GM18858 (cell line): ENCODE measurements around the gene DUSP3.

Experiments used
- ATAC-seq: cut with Tn5 transposase; IDR thresholded peaks from one replicate; pipeline ENCODE4 v1.9.1; 2021; ENCODE audit not compliant: unreplicated experiment

Gene DUSP3

DNA sequence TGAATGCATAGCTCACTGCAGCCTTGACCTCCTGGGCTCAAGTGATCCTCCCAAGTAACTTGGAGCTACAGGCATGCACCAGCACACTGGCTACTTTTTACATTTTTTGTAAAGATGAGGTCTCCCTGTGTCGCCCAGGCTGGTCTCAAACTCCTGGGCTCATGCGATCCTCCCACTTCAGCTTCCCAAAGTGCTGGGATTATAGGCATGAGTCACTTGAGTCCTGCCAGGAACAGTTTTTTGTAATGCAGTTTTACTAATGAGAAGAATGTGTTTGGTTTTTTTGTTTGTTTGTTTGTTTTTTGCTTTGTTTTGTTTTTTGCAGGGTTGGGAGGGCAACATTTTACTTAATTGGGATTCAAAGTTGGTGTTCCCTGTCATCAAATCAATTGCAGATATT is 42.4 kb downstream of the DUSP3 start:
- ATAC-seq, result no peak

DNA sequence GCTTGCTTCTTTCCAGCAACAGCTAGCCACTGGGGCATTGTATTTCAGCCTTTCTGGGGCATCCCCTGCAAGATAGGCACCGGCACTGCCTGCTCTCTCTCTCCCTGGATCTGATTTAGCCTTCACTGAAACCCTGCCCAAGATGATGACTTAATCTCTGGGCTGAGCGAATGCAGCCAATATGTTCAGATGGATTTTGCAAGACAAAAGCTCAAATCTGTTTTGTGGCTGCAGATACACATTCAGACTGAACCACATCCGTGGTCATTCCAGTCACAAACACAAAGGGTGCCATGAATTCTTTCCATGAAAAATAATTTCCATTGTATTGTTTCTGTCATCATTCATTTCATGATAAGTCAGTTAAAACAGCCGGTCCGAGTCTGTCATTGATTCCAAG is 44.4 kb downstream of the DUSP3 start:
- ATAC-seq, result no peak

DNA sequence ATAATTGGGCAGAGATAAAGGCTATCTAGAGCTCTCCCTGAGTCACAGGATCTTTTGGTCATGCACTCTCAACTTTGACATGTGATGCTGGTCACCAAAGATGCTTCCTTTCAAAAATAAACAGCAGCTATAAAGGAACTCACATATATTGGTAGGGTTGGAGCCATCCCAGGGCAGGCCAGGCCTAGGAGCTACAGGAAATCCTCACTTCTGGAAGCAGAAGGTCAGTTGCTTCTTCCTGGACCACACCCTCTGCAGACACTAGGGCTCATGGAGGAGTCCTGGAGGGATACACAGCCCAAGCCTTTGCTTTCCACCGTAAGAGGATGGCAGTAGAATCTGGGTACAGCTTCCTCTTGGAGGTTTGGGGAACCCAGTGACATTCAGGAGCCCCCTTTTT is 44.8 kb downstream of the DUSP3 start:
- ATAC-seq, result no peak

DNA sequence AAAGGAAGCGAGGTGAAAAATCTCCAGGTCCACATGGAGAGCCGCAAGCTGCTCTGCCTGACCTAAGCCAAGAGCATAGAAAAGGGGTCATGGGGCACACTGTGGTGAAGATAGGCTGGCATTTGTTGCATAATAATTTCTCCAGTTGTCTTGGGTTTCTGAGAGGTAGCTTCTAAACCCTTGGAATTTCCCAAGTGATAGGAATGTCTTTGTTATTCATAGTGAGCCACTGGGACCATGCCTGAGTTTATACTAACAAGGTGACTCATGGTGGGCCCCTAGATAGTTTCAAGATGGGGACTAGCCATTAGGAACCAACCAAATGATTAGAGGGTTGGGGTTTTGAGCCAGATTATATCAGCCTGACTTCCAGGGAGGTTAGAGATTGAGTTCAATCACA is 45.8 kb downstream of the DUSP3 start:
- no peak for ATAC-seq

DNA sequence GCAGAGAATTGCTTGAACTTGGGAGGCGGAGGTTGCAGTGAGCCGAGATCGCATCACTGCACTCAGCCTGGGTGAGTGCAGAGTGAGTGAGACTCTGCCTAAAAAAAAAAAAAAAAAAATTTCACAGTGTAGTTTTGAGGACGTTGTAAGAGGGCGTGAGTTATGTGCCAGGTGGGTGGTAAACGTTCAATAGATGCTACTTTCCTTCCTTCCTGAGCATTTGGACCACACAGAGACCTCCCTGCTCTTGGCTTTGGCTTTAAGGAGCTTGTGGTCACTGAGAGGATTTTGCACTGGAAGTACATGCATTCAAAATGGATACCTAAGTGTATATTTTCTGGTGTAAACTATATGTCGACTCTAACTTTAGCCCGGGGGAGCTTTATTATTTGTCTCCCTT is 50.7 kb downstream of the DUSP3 start:
- no peak for ATAC-seq

DNA sequence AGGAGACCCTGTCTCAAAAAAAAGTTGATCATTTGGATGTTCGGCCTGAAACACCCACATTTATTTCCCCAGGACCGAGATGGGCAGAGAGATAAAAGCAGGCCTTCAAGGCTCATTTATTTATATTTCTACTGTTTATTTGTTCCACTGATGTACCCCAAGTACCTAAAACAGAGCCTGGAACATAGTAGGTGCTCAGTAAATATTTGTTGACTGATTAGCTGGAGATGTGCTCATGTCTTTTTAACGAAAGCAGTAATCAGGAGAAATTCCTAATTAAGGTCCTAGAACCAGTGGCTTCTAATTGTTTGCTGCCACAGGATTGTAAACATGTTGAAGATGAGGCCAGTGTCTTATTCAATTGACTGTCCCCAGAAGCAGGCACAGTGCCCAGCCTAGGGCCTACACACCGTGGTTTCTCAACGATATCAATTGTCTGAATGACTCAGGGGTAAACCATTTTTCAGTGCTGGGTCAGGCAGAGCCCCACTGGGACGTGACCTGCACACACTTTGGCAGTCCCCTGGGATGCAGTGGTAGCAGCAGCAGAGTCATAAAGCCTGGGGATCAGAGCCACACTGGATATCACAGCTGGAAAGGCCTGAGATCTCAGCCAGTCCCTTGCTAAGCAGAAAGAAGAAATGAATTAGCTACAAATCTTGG is 54.9 kb downstream of the DUSP3 start:
- no peak for ATAC-seq

DNA sequence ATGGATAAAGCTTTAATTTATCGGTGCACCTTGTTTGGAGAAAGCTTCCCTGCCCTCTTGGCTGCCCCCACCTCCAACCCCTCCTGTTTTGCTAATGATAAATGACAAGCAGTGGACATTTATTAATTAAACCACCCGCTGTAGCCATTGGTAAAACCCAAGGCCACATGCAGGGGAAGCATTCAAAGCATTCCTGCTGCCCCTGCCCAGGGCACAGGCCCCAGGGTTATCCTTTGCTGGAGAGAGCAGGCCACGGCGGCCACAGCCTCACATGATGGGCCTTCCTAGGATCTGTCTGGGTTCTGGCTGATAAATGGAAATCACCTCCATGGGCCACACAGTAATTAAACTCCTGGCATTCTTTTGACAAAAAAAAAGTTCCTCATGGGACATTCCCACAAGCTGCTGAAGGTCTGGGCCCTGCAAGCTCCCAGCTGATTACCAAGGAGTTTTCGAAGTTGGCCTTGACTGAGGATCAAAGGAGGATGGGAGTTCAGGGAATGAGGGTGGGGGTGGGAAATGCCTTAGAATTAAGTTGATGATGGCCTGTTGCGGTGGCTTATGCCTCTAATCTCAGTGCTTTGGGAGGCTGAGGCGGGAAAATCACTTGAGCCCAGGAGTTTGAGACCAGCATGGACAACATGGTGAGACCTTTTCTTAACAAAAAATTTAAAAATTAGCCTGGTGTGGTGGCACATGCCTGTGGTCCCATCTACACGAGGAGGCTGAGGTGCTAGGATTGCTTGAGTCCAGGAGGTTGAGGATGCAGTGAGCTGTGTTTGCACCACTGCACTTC is 55.7 kb downstream of the DUSP3 start:
- ATAC-seq, result no peak

DNA sequence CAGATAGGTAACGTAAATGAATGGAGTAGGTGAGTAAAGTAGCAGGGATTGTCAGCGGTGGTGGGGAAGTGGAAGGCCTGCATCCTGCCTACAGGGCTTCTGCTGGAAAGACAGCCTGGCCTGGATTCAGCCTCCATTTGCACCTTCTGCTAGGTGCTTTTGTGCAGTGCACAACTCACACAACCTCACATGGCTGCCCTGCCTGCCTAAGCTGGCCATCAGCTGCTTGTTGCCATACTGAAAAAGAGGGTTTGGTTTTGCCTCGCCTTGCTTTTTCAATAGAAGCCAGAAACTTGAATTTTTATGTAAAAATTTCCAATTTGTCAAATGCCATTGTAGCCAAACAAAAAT is 56.5 kb downstream of the DUSP3 start:
- no peak for ATAC-seq

DNA sequence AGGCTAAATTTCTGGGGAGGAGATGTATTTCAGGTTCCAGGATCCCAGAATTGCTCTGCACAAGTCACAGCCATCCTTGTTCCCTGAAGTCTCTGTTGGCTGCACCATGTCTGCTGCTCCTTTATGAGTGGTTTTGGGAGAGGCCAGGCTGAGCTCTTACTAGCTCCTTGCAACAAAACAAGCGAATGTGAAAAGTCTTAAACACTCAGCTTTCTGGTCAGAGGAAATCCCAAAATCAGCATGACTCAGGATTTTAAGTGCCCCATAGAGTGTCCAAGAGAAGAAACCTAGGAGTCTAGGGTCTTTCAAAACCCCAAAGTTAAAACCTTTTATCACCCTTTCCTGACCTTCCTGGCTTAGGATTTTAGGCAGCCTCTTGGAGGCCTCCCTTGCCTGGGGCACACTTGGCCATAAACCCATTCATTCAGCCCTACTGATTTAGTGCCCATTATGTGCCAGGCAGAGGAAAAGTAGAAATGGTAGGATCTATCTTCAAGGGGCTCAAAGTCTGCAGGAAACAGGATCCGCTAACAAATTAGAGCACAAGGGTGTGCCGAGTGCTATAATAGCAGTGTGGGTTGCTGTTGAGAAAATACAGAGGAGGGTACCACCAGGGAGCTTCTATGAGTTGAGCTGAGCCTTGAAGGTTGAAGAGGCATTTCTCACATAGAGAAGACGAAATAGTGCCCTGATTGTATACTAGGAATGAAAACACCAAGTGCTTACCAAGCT is 57.1 kb downstream of the DUSP3 start:
- no peak for ATAC-seq

DNA sequence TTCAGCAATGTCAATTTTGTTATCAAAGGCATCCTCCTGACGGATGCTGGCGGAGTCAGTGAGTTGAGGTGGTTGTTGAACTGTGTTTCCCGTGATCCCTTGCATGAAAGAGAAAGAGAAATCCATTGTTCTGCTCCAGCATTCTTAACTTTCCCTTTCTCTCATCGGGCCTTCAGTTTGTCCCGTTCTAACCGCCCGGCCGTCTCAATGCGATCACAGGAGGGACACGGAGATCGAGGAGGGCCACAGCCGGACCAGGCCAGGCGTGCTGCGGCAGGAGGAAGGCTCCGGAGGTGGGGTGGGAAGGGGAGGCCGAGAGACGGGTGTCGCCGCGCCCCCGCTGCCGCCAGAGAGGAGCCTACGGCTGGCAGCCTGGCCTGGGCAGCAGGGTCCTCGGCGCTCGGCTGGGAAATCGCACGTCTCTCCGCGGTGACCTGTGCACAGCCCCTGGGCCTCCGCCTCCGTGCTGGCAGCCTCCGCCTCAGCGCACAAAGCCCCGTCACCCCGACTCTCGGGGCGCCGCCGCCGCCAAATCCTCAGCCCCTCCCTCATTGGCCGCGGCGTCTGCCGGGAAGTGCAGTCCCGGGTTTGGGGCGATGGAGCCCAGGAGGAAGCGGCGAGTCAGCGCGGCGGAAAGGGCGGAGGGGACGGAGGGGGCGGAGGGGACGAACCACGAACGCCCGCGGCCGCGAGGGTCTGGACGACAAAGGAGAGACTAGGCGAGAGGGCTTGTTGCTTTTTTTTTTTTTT is 58.3 kb downstream of the DUSP3 start:
- ATAC-seq, result no peak

DNA sequence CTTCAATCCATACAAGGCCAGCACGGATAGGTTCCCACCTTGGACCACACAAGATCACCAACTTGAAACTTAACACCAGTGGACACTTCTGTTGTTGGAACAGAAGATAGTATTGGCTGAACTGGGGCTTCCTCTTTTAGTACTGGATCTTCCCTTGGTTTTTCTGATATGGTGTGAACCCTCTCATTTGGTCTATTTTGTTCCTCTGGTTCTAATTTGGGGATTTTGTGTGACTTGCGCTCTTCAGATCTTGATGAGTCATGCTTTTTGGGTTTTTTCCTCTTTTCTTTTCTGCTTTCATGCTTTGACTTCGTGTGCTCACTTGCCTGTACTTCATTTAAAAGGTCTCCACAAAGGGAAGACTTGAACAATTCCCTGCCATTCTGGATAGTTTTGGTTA is 59.2 kb downstream of the DUSP3 start:
- no peak for ATAC-seq

DNA sequence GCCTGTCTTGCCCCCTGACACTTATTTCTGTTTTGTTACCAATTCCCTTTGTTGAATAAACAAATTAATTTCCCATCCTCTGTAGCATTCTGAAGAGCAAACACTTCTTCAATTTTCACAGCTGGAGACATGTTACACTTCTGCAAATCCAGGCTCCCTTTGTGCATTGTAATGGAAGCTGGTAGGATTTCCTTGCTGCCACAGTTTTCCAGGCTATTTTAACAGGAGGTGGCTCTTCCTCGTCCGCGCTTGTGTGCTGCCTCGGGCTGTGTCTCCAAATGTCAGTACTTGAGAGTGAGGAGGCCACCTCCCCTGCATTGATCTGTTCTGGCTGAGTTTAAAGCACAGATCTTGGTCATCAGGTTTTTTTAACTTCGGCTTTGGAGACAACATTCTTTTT is 60.2 kb downstream of the DUSP3 start:
- ATAC-seq, result no peak

DNA sequence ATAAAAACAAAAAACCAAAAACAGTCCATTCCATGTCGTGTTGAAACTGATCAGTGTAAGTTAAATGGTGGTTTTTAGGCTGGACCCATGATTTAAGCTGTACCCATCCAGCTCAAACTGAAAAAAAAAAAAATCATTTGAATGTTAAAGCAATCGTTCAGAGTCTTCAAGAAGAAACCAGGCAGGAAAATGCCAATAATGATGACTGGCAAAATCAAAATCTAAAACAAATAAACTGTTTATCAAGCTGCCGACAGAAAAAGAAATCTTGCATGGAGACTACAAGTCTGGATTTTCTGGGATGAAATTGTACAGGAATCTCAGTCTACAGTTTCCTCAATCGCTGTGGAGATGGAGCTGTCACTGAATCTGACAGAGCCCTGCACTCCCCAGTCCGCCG is 60.9 kb downstream of the DUSP3 start:
- ATAC-seq, result no peak
